Right lobe of liver (tissue), 6 donors: Measurements from ENCODE around the gene MTERF1. TPM values are rescaled to one million over a fixed set of nuclear protein-coding genes. Genes with fewer than 3 reads are reported as not detected.

Experiments used
- ATAC-seq, 4 donors: fragments of 200-7000 bp; cut with Tn5 transposase; one replicate each; pipeline ENCODE4 v1.9.1; 2020; ENCODE audit warnings: mild to moderate bottlenecking in 4 of 4, moderate library complexity in 4 of 4
- DNase-seq, 3 donors: peaks; one replicate each; pipeline ENCODE4 v3.0.0-alpha.2; 2020
- H3K27ac ChIP-seq, 3 donors: fragments of 200-600 bp; one replicate each; pipeline ENCODE4 v1.8.0; 2022
- H3K27me3 ChIP-seq, 2 donors: fragments of 200-600 bp; one replicate each; pipeline ENCODE4 v1.8.0; 2022
- H3K36me3 ChIP-seq, 4 donors: fragments of 200-600 bp; sonication (generic) in 1 of 4; one replicate each; pipeline versions ENCODE4 v1.5.1 to v1.8.0; 2017 to 2022; ENCODE audit warnings: control low read depth in 1 of 4
- H3K4me1 ChIP-seq, 4 donors: fragments of 200-600 bp; sonication (generic) in 1 of 4; one replicate each; pipeline versions ENCODE4 v1.5.1 to v1.8.0; 2017 to 2022; ENCODE audit warnings: control low read depth in 1 of 4
- H3K4me3 ChIP-seq, 3 donors: fragments of 200-600 bp; one replicate each; pipeline ENCODE4 v1.8.0; 2022
- H3K9me3 ChIP-seq, 4 donors: fragments of 200-600 bp; sonication (generic) in 1 of 4; one replicate each; pipeline versions ENCODE4 v1.5.1 to v1.8.0; 2017 to 2022; ENCODE audit warnings: control low read depth in 1 of 4
- POLR2A ChIP-seq: fragments of 450-650 bp; IDR thresholded peaks from one replicate; pipeline ENCODE4 v1.6.1; 2017; ENCODE audit warnings: antibody characterized with exemption, mild to moderate bottlenecking
- WGBS: methylation state at CpG from one replicate; pipeline ENCODE4 v1.1.6; 2018; ENCODE audit warnings: low coverage, low lambda C conversion rate; ENCODE audit not compliant: insufficient coverage; ENCODE audit errors: missing lambda C conversion rate; 5-methylcytosine and 5-hydroxymethylcytosine counted together
- intact Hi-C, 2 donors: fragments of 100-400 bp; cut with DNase I; formaldehyde crosslinking; loops; one replicate each; pipeline versions ENCODE4 v1.11.2 to v1.14.1; 2022
- total RNA-seq, 6 experiments: library from RNA; depleted of rRNA in 2 of 6; stranded (reverse); fragments of >200 nt in 2 of 6; fragmentation: NEBNext Ultra II Directional in 3 of 6; extraction: Animal tissue kit (Norgen Biotek cat#: 25700) in 3 of 6; gene quantifications; one replicate each; pipeline versions ENCODE4 v1.1.0 to v1.2.4, GENCODE V29; 2016 to 2023
- TF ChIP-seq, protein P1 (sequence below), 4 donors: fragments of 200-600 bp in 3 of 4; fragments of 450-650 bp in 1 of 4; IDR thresholded peaks; one replicate each; pipeline versions ENCODE4 v1.5.1 to v1.8.0; 2016 to 2022; ENCODE audit warnings: antibody characterized with exemption in 4 of 4, mild to moderate bottlenecking in 2 of 4
- donor health status: DM: no; HTN: yes; CAD: no.
- donor health status: DM: no; HTN: no; CAD: no.
- donor health status: DM: no; HTN: no; CAD: no.
- donor health status: DM: no; HTN: yes; CAD: no.
- donor health status: DM: no; HTN: yes; CAD: no.

MTERF1 gene
- total RNA-seq, 6 experiments from 2014 or later = 4.9 to 9.9 (median 7.7) TPM

DNA sequence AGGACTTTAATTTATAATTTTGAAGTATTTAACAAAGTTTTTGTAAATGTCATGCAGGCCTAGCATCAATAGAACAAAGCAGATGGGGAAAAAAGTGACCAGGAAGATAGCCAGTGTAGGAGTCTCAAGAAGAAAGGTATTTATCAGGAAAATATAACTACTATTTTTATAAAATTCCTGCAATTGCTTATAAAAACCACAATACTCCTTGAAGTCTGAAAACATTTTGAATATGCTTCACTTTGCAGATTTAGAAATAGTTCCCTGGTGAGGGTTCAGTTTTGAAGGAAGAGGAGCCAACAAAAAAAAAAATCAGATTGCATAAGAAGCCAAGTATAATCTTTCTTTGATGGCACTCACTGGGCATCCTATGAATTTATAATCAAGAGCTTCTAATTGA, 34.1 kb downstream of the MTERF1 start:
- ATAC-seq (no peak), DNase-seq (no peak)
- Histone ChIP-seq H3K27ac (no peak overlapping the region), H3K27me3 (no peaks in the 10 kb centered on the region), H3K4me3 (no peak overlapping the region), H3K4me1 (no peaks in the 10 kb centered on the region), H3K36me3 (no peaks in the 10 kb centered on the region), H3K9me3 (no peaks in the 10 kb centered on the region)
- TF ChIP-seq POLR2A = no peak
- TF ChIP-seq, protein P1, sequence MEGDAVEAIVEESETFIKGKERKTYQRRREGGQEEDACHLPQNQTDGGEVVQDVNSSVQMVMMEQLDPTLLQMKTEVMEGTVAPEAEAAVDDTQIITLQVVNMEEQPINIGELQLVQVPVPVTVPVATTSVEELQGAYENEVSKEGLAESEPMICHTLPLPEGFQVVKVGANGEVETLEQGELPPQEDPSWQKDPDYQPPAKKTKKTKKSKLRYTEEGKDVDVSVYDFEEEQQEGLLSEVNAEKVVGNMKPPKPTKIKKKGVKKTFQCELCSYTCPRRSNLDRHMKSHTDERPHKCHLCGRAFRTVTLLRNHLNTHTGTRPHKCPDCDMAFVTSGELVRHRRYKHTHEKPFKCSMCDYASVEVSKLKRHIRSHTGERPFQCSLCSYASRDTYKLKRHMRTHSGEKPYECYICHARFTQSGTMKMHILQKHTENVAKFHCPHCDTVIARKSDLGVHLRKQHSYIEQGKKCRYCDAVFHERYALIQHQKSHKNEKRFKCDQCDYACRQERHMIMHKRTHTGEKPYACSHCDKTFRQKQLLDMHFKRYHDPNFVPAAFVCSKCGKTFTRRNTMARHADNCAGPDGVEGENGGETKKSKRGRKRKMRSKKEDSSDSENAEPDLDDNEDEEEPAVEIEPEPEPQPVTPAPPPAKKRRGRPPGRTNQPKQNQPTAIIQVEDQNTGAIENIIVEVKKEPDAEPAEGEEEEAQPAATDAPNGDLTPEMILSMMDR (IDR thresholded peaks at IDR 0.05) = no peak
- intact Hi-C loops = no loop called here

DNA sequence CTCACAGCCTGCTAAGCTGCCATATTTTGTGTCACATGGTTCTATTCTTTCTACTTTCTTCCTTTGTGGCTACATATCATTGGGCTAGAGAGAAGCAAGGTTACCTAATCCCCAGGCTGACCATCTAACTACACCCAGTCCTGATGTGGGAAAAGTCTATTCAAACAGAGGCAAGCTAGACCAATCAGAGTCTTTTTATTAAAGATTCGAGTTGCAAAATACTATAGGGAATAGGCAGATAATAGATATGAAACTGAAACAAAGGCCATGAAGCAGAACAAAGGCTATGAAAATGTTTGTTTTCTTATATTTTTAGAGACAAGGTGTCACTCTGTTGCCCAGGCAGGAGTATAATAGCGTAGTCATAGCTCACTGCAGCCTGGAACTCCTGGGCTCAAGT, 36.7 kb downstream of the MTERF1 start:
- Histone ChIP-seq H3K27ac (no peak overlapping the region), H3K36me3 (no peaks in the 10 kb centered on the region), H3K27me3 (no peaks in the 10 kb centered on the region), H3K4me1 (no peaks in the 10 kb centered on the region), H3K4me3 (no peak overlapping the region), H3K9me3 (no peaks in the 10 kb centered on the region)
- no peak for TF ChIP-seq POLR2A
- TF ChIP-seq, protein P1 (IDR thresholded peaks at IDR 0.05) = no peak
- no peak for ATAC-seq
- DNase-seq = no peak
- WGBS = 66% methylated on average over 2 of the region's 2 CpGs
- intact Hi-C loops = no loop called here

DNA sequence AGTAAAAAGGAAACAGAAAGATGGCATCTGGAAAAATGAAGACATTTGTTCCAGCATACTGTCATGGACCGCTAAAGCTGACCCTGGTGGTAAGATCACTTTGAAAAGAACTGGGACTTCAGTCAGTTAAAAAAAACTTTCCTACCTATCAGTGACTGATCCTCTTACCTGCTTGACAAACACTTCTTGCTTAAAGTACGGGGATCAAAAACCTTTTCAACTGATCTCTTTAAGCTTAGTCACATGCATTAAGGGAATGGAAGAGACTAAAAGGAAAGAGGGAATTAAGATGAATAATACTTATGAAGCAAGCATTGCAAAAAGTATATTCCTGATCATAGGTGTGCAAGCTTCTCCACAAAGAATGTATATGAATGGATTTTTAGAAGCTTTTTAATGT, 42.1 kb downstream of the MTERF1 start:
- no peaks in the 10 kb centered on the region for H3K4me1 ChIP-seq
- no peak for DNase-seq
- H3K4me3 ChIP-seq = no peak overlapping the region
- intact Hi-C loops = no loop called here
- no peak overlapping the region for H3K27ac ChIP-seq
- no peaks in the 10 kb centered on the region for H3K9me3 ChIP-seq
- 86% methylated on average over 2 of the region's 2 CpGs for WGBS
- no peak for ATAC-seq
- H3K27me3 ChIP-seq = no peaks in the 10 kb centered on the region
- H3K36me3 ChIP-seq = no peaks in the 10 kb centered on the region
- TF ChIP-seq, protein P1 (IDR thresholded peaks at IDR 0.05) = no peak
- no peak for TF ChIP-seq POLR2A

DNA sequence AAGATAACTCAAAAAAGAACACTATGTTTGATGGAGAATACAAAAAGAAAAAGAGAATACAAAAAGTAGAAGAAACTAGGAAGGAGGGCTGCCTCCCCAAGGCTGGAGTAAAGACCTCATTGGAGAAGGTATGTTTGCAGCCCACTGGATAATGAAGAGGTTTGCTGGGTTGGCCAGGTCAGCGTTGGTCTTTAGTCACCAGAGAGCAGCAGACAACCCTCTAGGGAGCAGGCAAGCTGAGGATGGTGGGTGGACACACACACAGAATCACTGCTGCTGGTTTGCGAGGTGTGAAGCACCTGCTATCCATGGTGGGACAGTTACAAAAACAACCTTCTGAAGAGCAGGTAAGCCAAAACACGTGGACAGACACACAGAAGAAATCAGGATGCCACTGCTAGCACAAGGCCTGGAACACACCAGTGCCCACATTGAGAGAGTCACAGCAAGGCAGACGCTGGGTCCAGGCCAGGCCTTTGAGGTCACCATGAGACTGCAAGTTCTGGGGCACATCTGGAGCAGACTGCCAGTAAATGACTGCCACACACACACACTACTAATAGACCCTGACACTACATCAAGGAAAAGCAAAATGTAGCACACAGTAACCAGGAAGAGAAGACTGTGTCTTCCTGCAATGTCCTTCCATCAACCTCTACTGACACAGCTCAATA, 43.0 kb downstream of the MTERF1 start:
- intact Hi-C loops = no loop called here
- ATAC-seq (no peak), DNase-seq (no peak)
- H3K27ac ChIP-seq = no peak overlapping the region
- no peaks in the 10 kb centered on the region for H3K27me3 ChIP-seq
- H3K4me3 ChIP-seq = no peak overlapping the region
- H3K36me3 ChIP-seq = no peaks in the 10 kb centered on the region
- no peaks in the 10 kb centered on the region for H3K4me1 ChIP-seq
- no peaks in the 10 kb centered on the region for H3K9me3 ChIP-seq
- TF ChIP-seq POLR2A = no peak
- TF ChIP-seq, protein P1 (IDR thresholded peaks at IDR 0.05) = no peak
- 38% methylated on average over 2 of the region's 4 CpGs for WGBS
